ENCODE results near the gene VSIG10L. TPM values are rescaled to one million over a fixed set of nuclear protein-coding genes. Genes with fewer than 3 reads are reported as not detected.

The VSIG10L gene
- total RNA-seq, 2 experiments from 2014 or later = 0.09 to 1.6 TPM

DNA sequence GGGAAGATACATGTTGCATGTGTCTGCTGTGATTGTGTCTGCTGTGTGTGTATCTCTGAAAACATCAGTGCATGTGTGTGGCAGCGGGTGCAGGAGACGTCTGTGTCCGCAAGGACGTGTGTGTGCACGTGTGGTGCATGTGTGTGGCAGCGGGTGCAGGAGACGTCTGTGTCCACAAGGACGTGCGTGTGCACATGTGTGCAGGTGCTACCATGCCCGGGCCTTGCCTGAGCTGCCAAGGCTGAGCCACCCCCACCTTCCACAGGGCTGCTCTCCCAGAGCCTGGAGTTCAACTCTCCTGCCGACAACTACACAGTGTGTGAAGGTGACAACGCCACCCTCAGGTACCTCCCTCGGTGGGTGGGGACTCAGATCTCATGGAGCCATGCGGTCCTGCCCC, 20.1 kb downstream of the VSIG10L start:
- Histone ChIP-seq H3K4me1 (ENCODE audit: insufficient read depth, low read length, poor library complexity, severe bottlenecking) (no peaks in the 10 kb centered on the region), H3K9me3 (ENCODE audit: low read length) (no peaks in the 10 kb centered on the region), H3K79me2 (ENCODE audit: insufficient read depth, low read depth, low read length) (no peaks in the 10 kb centered on the region), H4K20me1 (ENCODE audit: insufficient read depth, low read length) (no peaks in the 10 kb centered on the region), H3K36me3 (ENCODE audit: insufficient read depth, low read length) (no peaks in the 10 kb centered on the region), H3K4me3 (ENCODE audit: low read depth, low read length, poor library complexity, severe bottlenecking) (no peak overlapping the region), H3K9me2 (ENCODE audit: insufficient read depth, low read length) (no peaks in the 10 kb centered on the region), H2AFZ (ENCODE audit: low read length) (no peak overlapping the region), H3K4me2 (ENCODE audit: low read length) (no peak overlapping the region), H3K27ac (ENCODE audit: low read depth, low read length, poor library complexity, severe bottlenecking) (no peak overlapping the region)
- CTCF ChIA-PET (ENCODE audit: unreplicated experiment) = no interaction called here
- intact Hi-C loops (cut with micrococcal nuclease; ENCODE audit: unreplicated experiment) = no loop called here
- DNase-seq (ENCODE audit: low spot score) = no peak
- POLR2A ChIA-PET = no interaction called here
- TF ChIP-seq, protein P1, sequence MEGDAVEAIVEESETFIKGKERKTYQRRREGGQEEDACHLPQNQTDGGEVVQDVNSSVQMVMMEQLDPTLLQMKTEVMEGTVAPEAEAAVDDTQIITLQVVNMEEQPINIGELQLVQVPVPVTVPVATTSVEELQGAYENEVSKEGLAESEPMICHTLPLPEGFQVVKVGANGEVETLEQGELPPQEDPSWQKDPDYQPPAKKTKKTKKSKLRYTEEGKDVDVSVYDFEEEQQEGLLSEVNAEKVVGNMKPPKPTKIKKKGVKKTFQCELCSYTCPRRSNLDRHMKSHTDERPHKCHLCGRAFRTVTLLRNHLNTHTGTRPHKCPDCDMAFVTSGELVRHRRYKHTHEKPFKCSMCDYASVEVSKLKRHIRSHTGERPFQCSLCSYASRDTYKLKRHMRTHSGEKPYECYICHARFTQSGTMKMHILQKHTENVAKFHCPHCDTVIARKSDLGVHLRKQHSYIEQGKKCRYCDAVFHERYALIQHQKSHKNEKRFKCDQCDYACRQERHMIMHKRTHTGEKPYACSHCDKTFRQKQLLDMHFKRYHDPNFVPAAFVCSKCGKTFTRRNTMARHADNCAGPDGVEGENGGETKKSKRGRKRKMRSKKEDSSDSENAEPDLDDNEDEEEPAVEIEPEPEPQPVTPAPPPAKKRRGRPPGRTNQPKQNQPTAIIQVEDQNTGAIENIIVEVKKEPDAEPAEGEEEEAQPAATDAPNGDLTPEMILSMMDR (conservative IDR thresholded peaks at IDR 0.05; ENCODE audit: low read length) = no peak
- no peak for TF ChIP-seq EZH2phosphoT487 (IDR thresholded peaks at IDR 0.05; ENCODE audit: borderline replicate concordance, low read depth, low read length)
- BruUV-seq (replicated peaks) = no TSS peak

DNA sequence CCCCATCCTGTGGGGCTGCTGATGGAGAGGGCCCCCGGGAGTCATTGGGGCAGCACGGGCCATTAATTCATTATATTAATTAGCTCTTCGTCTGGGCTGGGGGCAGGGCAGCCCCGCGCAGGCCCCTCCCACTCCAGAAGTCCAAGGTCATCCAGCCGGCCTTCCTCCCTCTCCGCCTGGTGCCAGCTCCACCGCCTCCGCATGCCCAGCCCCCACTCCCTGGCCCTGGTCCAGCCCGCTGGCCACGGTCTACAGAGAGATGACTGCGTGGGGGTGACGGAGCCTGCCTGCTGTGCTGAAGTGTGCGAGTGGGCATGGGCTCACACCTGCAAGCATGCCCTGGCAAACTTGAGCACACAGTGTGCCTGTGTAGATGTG, 21.7 kb downstream of the VSIG10L start:
- H3K9me2 ChIP-seq (ENCODE audit: insufficient read depth, low read length) = no peaks in the 10 kb centered on the region
- no peak overlapping the region for H2AFZ ChIP-seq (ENCODE audit: low read length)
- BruUV-seq (replicated peaks) = no TSS peak
- H3K36me3 ChIP-seq (ENCODE audit: insufficient read depth, low read length) = no peaks in the 10 kb centered on the region
- H3K9me3 ChIP-seq (ENCODE audit: low read length) = no peaks in the 10 kb centered on the region
- POLR2A ChIA-PET = no interaction called here
- no peak overlapping the region for H3K27ac ChIP-seq (ENCODE audit: low read depth, low read length, poor library complexity, severe bottlenecking)
- H4K20me1 ChIP-seq (ENCODE audit: insufficient read depth, low read length) = no peaks in the 10 kb centered on the region
- no peaks in the 10 kb centered on the region for H3K4me1 ChIP-seq (ENCODE audit: insufficient read depth, low read length, poor library complexity, severe bottlenecking)
- CTCF ChIA-PET (ENCODE audit: unreplicated experiment) = no interaction called here
- TF ChIP-seq EZH2phosphoT487 (IDR thresholded peaks at IDR 0.05; ENCODE audit: borderline replicate concordance, low read depth, low read length) = no peak
- TF ChIP-seq, protein P1 (conservative IDR thresholded peaks at IDR 0.05; ENCODE audit: low read length) = no peak
- no peak for DNase-seq (ENCODE audit: low spot score)
- no peak overlapping the region for H3K4me2 ChIP-seq (ENCODE audit: low read length)
- intact Hi-C loops (cut with micrococcal nuclease; ENCODE audit: unreplicated experiment) = no loop called here
- no peak overlapping the region for H3K4me3 ChIP-seq (ENCODE audit: low read depth, low read length, poor library complexity, severe bottlenecking)
- H3K79me2 ChIP-seq (ENCODE audit: insufficient read depth, low read depth, low read length) = no peaks in the 10 kb centered on the region

DNA sequence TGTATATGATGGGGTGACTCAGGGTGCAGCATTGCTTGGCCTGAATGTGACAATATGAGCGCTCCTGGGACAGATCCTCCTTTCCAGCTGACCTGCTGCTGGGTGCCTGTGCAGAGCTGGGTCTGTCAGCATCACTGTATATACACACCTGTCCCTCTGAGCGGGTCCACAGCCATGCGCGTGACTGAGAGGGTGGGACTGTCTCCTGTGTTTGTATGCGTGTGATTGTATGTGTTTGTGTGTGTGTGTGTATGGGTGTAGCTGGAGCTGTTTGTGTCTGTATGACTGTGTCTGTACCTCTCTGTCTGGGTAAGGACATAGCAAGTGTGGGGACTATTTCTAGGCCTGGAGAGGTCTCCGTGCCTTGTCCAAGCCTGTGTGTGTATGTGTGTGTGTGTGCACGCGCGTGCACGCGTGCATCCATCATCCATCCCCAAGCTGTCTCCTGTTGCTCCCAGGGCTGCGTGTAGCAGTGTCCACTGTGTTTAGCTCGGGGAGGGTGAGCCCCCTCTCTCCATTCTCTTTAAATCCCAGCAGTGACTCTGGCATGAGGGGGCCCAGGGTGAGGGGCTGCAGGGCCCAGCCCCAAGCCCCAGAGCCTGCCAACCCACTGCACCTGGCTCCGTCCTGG, 22.2 kb downstream of the VSIG10L start:
- Histone ChIP-seq H3K9me3 (ENCODE audit: low read length) (no peaks in the 10 kb centered on the region), H3K9me2 (ENCODE audit: insufficient read depth, low read length) (no peaks in the 10 kb centered on the region), H2AFZ (ENCODE audit: low read length) (no peak overlapping the region), H3K4me2 (ENCODE audit: low read length) (no peak overlapping the region), H3K79me2 (ENCODE audit: insufficient read depth, low read depth, low read length) (no peaks in the 10 kb centered on the region), H3K27ac (ENCODE audit: low read depth, low read length, poor library complexity, severe bottlenecking) (no peak overlapping the region), H4K20me1 (ENCODE audit: insufficient read depth, low read length) (no peaks in the 10 kb centered on the region), H3K4me3 (ENCODE audit: low read depth, low read length, poor library complexity, severe bottlenecking) (no peak overlapping the region), H3K36me3 (ENCODE audit: insufficient read depth, low read length) (no peaks in the 10 kb centered on the region), H3K4me1 (ENCODE audit: insufficient read depth, low read length, poor library complexity, severe bottlenecking) (no peaks in the 10 kb centered on the region)
- TF ChIP-seq, protein P1 (conservative IDR thresholded peaks at IDR 0.05; ENCODE audit: low read length) = no peak
- TF ChIP-seq EZH2phosphoT487 (IDR thresholded peaks at IDR 0.05; ENCODE audit: borderline replicate concordance, low read depth, low read length) = no peak
- CTCF ChIA-PET (ENCODE audit: unreplicated experiment) = no interaction called here
- DNase-seq (ENCODE audit: low spot score) = no peak
- intact Hi-C loops (cut with micrococcal nuclease; ENCODE audit: unreplicated experiment) = no loop called here
- BruUV-seq (replicated peaks) = no TSS peak
- POLR2A ChIA-PET = no interaction called here
